ENCODE data around the gene ACAP3. TPM values are rescaled to one million over a fixed set of nuclear protein-coding genes. Genes with fewer than 3 reads are reported as not detected.
A peak's percentile ranks its signal among the peaks of the same experiment; 100 is the strongest.

Gene ACAP3
- total RNA-seq, 1 experiment from 2014 or later: 30.7 TPM

DNA sequence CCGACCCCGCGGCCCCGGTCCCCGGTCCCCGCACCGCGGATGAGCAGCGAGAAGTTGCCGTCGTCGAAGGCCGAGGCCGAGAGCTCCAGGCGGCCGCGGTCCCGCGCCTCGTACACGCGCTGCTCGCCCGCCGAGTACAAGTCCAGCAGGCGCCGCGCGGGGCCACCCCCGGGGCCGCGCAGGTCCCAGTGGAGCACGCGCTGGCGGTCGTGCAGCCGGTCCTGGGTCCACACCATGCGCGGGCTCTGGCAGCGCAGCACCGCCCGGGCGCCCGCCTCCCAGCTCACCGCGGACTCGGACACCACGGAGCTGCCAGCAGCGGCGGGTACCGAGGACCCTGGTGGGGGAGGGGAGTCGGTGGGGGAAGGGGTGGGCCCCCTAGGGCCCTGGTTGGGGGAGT, 47.7 kb upstream of the ACAP3 start:
- no peak for DNase-seq (ENCODE audit: low read depth, low spot score)

More for the DNA sequence above, 47.7 kb upstream of the ACAP3 start:
- peaks cover 66% of the 10 kb centered on the region for H3K4me1 ChIP-seq (ENCODE audit: control insufficient read depth, insufficient read depth, low read length)
- H3K9me3 ChIP-seq (ENCODE audit: control insufficient read depth, insufficient read depth, low read depth, low read length): no peaks in the 10 kb centered on the region
- no peak overlapping the region for H3K27ac ChIP-seq (ENCODE audit: low read length)
- intact Hi-C loops (cut with micrococcal nuclease; ENCODE audit: unreplicated experiment) (no loop called here), in situ Hi-C loops (cut with HindIII; ENCODE audit: low pct_unique_long_range_greater_than_20kb, low sequenced_read_pairs) (no loop called here)
- ATAC-seq: peak; percentile 32
- TF ChIP-seq CTCF (IDR thresholded peaks at IDR 0.05): no peak
- no peak for TF ChIP-seq REST (IDR thresholded peaks at IDR 0.05; ENCODE audit: insufficient read depth in 1 of 2, low read depth in 2 of 2, low read length in 1 of 2)
- TF ChIP-seq POLR2AphosphoS5 (IDR thresholded peaks at IDR 0.05; ENCODE audit: low read depth, low read length): no peak; the same call in 1 of the 2 replicates
- TF ChIP-seq TCF7L2 (IDR thresholded peaks at IDR 0.05; ENCODE audit: low read depth, low read length): no peak
- no peak; the same call in 1 of the 2 replicates for TF ChIP-seq SIN3A (IDR thresholded peaks at IDR 0.05; ENCODE audit: borderline replicate concordance, insufficient read depth, low read depth, low read length)
- no peaks in the 10 kb centered on the region for H3K27me3 ChIP-seq (ENCODE audit: control insufficient read depth, insufficient read depth, low read length)
- H3K4me3 ChIP-seq (ENCODE audit: low read depth in 2 of 2, low read length in 2 of 2): peak overlapping the region in 1 of 2 experiments; percentile 16; a peak in 2 of 4 replicates
- ChIA-PET CTCF (no interaction called here), POLR2A (interaction anchor here (0.6 kb wide), 1 partner anchor 71 kb away, joined by 3 read pairs; no protein-coding TSS in a partner anchor)
- H3K36me3 ChIP-seq (ENCODE audit: control insufficient read depth, insufficient read depth, low read length): no peaks in the 10 kb centered on the region
- no TSS peak for BruUV-seq (replicated peaks)

All from Panc1 (cell line).